Measurements from ENCODE around the gene P2RY6. TPM values are rescaled to one million over a fixed set of nuclear protein-coding genes. Genes with fewer than 3 reads are reported as not detected.

Gene P2RY6
- total and polyA plus RNA-seq, 10 of the 15 experiments (the other 5 are each of a cell fraction or from before 2014, with no cell fraction given) = 0.05 to 0.90 (median 0.22) TPM; not detected in 4

DNA sequence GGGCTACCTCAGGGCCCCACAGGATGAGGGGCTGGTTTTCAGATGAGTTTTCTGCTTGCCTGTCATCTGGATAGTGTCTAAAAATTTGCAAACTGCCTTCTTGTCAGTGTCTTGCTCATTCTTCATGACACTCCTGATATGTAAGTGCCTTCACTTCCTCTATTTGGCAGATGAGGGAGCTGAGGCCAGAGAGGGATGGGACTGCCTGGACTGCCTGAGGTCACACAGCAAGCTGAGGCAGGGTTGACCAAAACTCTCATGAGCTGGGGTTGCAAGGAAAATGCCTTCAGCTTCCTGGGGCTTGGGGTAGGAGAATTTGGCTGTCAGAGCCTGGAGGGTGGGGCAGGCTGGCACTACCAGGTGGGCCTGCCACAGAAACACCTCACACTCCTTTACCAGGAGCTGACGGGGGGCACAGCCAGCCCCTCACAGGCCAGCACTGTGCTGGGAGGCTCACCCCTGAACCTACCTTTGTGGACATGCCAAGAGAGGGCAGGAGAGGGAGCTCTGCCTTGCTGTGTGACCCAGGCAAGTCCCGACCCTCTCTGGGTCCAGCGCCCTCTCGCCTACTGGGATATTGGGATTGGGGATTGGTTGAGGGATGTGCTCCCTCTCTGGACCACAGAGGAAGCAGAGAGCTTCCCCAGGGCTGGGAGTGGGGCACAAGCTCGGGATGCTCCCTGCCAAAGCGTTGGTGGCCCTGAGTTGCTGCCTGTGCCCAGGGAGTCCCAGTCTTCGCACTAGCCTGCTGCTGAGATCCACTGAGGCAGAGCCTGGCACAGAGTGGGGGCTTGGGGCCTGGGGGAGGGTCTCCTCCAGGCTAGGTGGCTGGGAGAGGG is 1.9 kb upstream of the P2RY6 start:
- no TSS peak for BruUV-seq (replicated peaks)

More for the DNA sequence above, 1.9 kb upstream of the P2RY6 start:
- Histone ChIP-seq H3K79me2 (ENCODE audit: control insufficient read depth, insufficient read depth, low read length) (no peaks in the 10 kb centered on the region), H3K36me3 (ENCODE audit: control insufficient read depth in 2 of 2, insufficient read depth in 2 of 2, low read length in 1 of 2) (no peaks in the 10 kb centered on the region), H3K4me2 (ENCODE audit: control insufficient read depth, insufficient read depth) (peak overlapping the region; percentile 21; the same call in 1 of the 2 replicates), H3K4me1 (ENCODE audit: control insufficient read depth, insufficient read depth, low read length) (peaks cover 36% of the 10 kb centered on the region), H3K4me3 (no peak overlapping the region), H3K9ac (ENCODE audit: control insufficient read depth, insufficient read depth, low read length) (no peak overlapping the region), H3K9me3 (replicated peaks; ENCODE audit: control insufficient read depth, insufficient read depth, low read length) (no peaks in the 10 kb centered on the region), H4K20me1 (ENCODE audit: control insufficient read depth, insufficient read depth) (no peaks in the 10 kb centered on the region), H2AFZ (ENCODE audit: control insufficient read depth, low read depth, low read length) (no peak overlapping the region), H3K27me3 (replicated peaks in 1 of 2; ENCODE audit: control insufficient read depth in 2 of 2, insufficient read depth in 2 of 2, low read length in 1 of 2) (no peaks in the 10 kb centered on the region; a peak in 1 of 4 replicates), H3K27ac (ENCODE audit: control insufficient read depth, insufficient read depth) (no peak overlapping the region)
- 65% methylated on average over 7 of the region's 7 CpGs for WGBS (ENCODE audit: insufficient coverage, insufficient replicate concordance, low lambda C conversion rate, missing lambda C conversion rate)
- intact Hi-C loops (cut with micrococcal nuclease; ENCODE audit: unreplicated experiment) = no loop called here
- FAIRE-seq = no peak
- ChIA-PET RAD21 (ENCODE audit: unreplicated experiment) (interaction anchor here (1.5 kb wide), 1 partner anchor 18 kb away, joined by 3 read pairs; no protein-coding TSS in a partner anchor), SMC1A (ENCODE audit: uncharacterized antibody, unreplicated experiment) (interaction anchor here (1.1 to 1.4 kb wide), 3 partner anchors 19 to 24 kb away, joined by 3 to 5 read pairs (median 5); no protein-coding TSS in a partner anchor), CTCF (interaction anchor here (0.6 to 1.4 kb wide), 4 partner anchors 11 to 90 kb away, joined by 3 to 5 read pairs (median 3); no protein-coding TSS in a partner anchor), POLR2A (interaction anchor here (0.9 kb wide), 1 partner anchor 20 kb away, joined by 4 read pairs; no protein-coding TSS in a partner anchor)
- in situ Hi-C loops (cut with MboI) = no loop called here
- peak; percentile 67 for ATAC-seq
- TF ChIP-seq TCF7 (IDR thresholded peaks at IDR 0.05; ENCODE audit: borderline replicate concordance) (no peak), SPI1 (IDR thresholded peaks at IDR 0.05; ENCODE audit: borderline replicate concordance, insufficient read depth, low read depth, low read length) (peak; percentile 92), SUPT20H (IDR thresholded peaks at IDR 0.05; ENCODE audit: borderline replicate concordance, control insufficient read depth, low read depth, low read length) (no peak), SMC3 (IDR thresholded peaks at IDR 0.05; ENCODE audit: borderline replicate concordance, low read length) (no peak), NFXL1 (IDR thresholded peaks at IDR 0.05; ENCODE audit: borderline replicate concordance) (0 out of 2 replicates have a peak, but pooled peaks have one; percentile 28), EGR1 (IDR thresholded peaks at IDR 0.05; ENCODE audit: borderline replicate concordance in 1 of 2, low read depth in 2 of 2, low read length in 2 of 2) (no peak)
- no peak for DNase-seq (ENCODE audit: low read depth, low spot score)
